ENCODE measurements around the gene U2AF2.

DNA sequence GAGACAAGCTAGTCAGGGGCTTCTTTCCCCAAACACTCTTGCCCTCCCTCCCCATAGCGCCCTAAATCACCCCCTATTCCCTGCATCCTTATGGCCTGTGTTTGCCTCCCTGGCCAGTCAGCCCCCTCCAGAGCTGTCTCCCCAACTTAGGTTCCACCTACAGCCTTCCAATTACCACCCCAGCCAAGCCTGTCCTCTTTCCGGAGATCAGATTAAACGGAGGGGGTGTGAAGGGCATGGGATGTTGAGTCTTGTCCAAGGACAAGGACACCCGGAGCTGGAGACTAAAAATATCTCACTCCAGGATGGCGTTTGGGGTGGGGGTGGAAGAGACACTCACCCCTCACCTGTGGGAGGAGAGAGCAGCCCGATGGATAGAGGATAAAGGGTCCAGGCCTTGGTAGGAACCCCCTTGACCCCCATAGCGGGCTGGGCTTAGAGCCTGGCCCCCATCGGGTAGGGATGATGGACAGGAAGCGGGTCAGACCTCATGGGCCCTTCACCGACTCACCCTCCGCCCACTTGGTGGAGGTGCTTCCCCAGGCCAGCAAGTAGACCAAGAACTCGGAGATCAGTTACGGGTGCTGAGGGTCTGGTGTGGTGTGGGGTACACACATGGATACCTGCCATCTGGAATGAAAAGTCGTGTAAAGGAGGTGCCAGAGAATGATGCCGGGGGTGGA is 43.4 kb upstream of the U2AF2 start:
- TF ChIP-seq, protein P1, sequence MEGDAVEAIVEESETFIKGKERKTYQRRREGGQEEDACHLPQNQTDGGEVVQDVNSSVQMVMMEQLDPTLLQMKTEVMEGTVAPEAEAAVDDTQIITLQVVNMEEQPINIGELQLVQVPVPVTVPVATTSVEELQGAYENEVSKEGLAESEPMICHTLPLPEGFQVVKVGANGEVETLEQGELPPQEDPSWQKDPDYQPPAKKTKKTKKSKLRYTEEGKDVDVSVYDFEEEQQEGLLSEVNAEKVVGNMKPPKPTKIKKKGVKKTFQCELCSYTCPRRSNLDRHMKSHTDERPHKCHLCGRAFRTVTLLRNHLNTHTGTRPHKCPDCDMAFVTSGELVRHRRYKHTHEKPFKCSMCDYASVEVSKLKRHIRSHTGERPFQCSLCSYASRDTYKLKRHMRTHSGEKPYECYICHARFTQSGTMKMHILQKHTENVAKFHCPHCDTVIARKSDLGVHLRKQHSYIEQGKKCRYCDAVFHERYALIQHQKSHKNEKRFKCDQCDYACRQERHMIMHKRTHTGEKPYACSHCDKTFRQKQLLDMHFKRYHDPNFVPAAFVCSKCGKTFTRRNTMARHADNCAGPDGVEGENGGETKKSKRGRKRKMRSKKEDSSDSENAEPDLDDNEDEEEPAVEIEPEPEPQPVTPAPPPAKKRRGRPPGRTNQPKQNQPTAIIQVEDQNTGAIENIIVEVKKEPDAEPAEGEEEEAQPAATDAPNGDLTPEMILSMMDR (IDR thresholded peaks at IDR 0.05) = no peak
- no peak for TF ChIP-seq POLR2A (IDR thresholded peaks at IDR 0.05)
